A673 (cell line): ENCODE results near the gene NSD2. TPM values are rescaled to one million over a fixed set of nuclear protein-coding genes. Genes with fewer than 3 reads are reported as not detected.

Source experiments
- BruUV-seq: library from RNA; stranded (reverse); fragments of 400-500 nt; replicated peaks from 2 replicates; lab custom pipeline; 2021; lab: Mats Ljungman, UMichigan
- CTCF ChIA-PET: fragments of 300-600 bp; sonication (Branson Sonifier 250); formaldehyde crosslinking; loops from one replicate; lab custom pipeline; 2022; ENCODE audit warnings: antibody characterized with exemption; lab: Charles Lee
- POLR2A ChIA-PET: fragments of 300-600 bp; sonication (Branson Sonifier 250); formaldehyde crosslinking; loops from one replicate; lab custom pipeline; 2022; ENCODE audit warnings: antibody characterized with exemption; ENCODE audit not compliant: low non-redundant PET; lab: Charles Lee
- DNase-seq: peaks from one replicate; pipeline ENCODE4 v3.0.0-alpha.2; 2015; ENCODE audit warnings: low spot score
- H3K27ac ChIP-seq: fragments of 200-600 bp; sonication (generic); 2 replicates; pipeline ENCODE4 v1.5.1; 2016; ENCODE audit warnings: mixed run types, low read depth, mild to moderate bottlenecking, mixed read lengths, antibody characterized with exemption, low read length; ENCODE audit not compliant: poor library complexity, severe bottlenecking
- H3K27me3 ChIP-seq: fragments of 200-600 bp; sonication (generic); replicated peaks from 2 replicates; pipeline ENCODE4 v1.6.1; 2017; ENCODE audit warnings: mixed run types, low read depth, mild to moderate bottlenecking, mixed read lengths, antibody characterized with exemption, low read length; ENCODE audit not compliant: insufficient read depth, poor library complexity
- H3K36me3 ChIP-seq: fragments of 200-600 bp; sonication (generic); 2 replicates; pipeline ENCODE4 v1.6.1; 2016; ENCODE audit warnings: mixed run types, mild to moderate bottlenecking, mixed read lengths, antibody characterized with exemption, low read length; ENCODE audit not compliant: insufficient read depth, poor library complexity, severe bottlenecking
- H3K4me1 ChIP-seq: fragments of 200-600 bp; sonication (generic); 2 replicates; pipeline ENCODE4 v1.6.1; 2017; ENCODE audit warnings: mixed run types, mild to moderate bottlenecking, mixed read lengths, antibody characterized with exemption, low read length; ENCODE audit not compliant: insufficient read depth, poor library complexity, severe bottlenecking
- H3K4me3 ChIP-seq: fragments of 200-600 bp; sonication (generic); 2 replicates; pipeline ENCODE4 v1.5.1; 2016; ENCODE audit warnings: low read depth, mixed run types, mild to moderate bottlenecking, mixed read lengths, low read length; ENCODE audit not compliant: poor library complexity, severe bottlenecking
- H3K9me3 ChIP-seq: fragments of 200-600 bp; sonication (generic); 2 replicates; pipeline ENCODE4 v1.6.1; 2016; ENCODE audit warnings: mixed run types, low read depth, mild to moderate bottlenecking, mixed read lengths, antibody characterized with exemption, low read length; ENCODE audit not compliant: poor library complexity, severe bottlenecking
- EZH2 ChIP-seq: fragments of 200-600 bp; sonication (generic); IDR thresholded peaks from 2 replicates; pipeline ENCODE4 v1.6.1; 2017; ENCODE audit warnings: borderline replicate concordance, low read depth, mild to moderate bottlenecking, mixed read lengths, antibody characterized with exemption, low read length; ENCODE audit not compliant: poor library complexity, severe bottlenecking
- intact Hi-C: fragments of 100-400 bp; cut with micrococcal nuclease; formaldehyde crosslinking; loops from one replicate; pipeline ENCODE4 v1.10.0; 2022; ENCODE audit not compliant: unreplicated experiment
- total RNA-seq: library from RNA; stranded (reverse); gene quantifications from 2 replicates; pipeline ENCODE4 v1.2.3, GENCODE V29; 2021
- TF ChIP-seq, protein P1 (sequence below): fragments of 300-800, 200-600 bp; sonication (generic); conservative IDR thresholded peaks from 2 replicates; pipeline ENCODE4 v1.5.1; 2017; ENCODE audit warnings: low read depth, mild to moderate bottlenecking, antibody characterized with exemption, low read length, moderate library complexity, mixed read lengths

NSD2 gene
- total RNA-seq, 1 experiment from 2014 or later: 227 TPM

DNA sequence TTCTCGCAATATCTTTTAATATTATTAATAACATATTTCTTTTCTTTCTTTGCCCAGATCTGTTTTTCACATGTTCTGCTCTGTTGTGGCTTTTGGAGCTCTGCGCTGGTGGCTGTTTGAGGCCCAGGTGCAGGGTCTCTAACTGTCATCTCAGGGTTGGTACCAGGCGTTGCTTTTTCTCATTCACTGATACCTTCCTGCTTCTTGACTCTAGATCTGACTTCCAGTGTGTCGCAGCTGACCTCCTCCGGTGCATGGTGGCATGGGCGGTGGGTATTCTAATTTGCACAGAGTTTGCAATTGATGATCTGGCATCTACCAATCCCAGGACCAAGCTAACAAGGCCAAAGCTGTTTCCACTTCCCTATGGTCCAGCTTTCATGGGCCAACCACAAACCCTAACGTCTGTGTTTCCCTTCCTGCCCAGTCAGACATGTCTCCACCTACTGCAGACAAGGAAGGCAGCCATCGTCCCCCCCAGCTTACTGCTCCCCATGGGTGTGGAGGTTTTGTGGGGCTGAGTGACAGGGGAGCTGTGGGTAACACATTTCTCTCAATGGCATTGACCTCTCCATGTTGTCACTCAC lies 40.5 kb upstream of the NSD2 start:
- H3K27me3 ChIP-seq: no peaks in the 10 kb centered on the region
- no TSS peak for BruUV-seq
- H3K27ac ChIP-seq: no peak overlapping the region
- no peaks in the 10 kb centered on the region for H3K9me3 ChIP-seq
- no peaks in the 10 kb centered on the region for H3K4me1 ChIP-seq
- intact Hi-C loops: no loop called here
- ChIA-PET POLR2A (no interaction called here), CTCF (no interaction called here)
- no peak for DNase-seq
- TF ChIP-seq, protein P1, sequence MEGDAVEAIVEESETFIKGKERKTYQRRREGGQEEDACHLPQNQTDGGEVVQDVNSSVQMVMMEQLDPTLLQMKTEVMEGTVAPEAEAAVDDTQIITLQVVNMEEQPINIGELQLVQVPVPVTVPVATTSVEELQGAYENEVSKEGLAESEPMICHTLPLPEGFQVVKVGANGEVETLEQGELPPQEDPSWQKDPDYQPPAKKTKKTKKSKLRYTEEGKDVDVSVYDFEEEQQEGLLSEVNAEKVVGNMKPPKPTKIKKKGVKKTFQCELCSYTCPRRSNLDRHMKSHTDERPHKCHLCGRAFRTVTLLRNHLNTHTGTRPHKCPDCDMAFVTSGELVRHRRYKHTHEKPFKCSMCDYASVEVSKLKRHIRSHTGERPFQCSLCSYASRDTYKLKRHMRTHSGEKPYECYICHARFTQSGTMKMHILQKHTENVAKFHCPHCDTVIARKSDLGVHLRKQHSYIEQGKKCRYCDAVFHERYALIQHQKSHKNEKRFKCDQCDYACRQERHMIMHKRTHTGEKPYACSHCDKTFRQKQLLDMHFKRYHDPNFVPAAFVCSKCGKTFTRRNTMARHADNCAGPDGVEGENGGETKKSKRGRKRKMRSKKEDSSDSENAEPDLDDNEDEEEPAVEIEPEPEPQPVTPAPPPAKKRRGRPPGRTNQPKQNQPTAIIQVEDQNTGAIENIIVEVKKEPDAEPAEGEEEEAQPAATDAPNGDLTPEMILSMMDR: no peak
- no peak for TF ChIP-seq EZH2
- H3K36me3 ChIP-seq: peaks cover 50% of the 10 kb centered on the region
- H3K4me3 ChIP-seq: no peak overlapping the region

DNA sequence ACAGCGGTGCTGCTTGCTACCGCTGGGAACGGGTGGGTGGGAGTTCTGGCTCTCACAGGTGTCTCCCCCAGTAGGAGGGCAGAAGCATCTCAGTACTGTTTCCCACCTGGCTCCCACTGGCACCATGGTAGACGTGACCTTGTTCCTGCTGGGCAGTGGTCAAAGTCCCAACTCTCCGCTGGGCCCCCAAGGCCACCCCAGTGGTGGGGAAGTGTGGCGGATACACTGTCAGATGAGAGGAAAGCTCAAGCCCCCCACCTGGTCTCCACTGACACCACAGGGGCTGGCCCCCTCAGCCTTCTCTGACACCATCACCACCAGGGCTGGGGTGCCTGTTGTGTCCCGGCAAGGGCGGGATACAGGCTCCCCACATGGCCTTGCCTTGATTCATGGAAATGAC lies 39.9 kb upstream of the NSD2 start:
- CTCF ChIA-PET: no interaction called here
- no peak overlapping the region for H3K4me3 ChIP-seq
- no peaks in the 10 kb centered on the region for H3K9me3 ChIP-seq
- H3K4me1 ChIP-seq: no peaks in the 10 kb centered on the region
- TF ChIP-seq, protein P1: no peak
- no peak for TF ChIP-seq EZH2
- intact Hi-C loops: no loop called here
- H3K27me3 ChIP-seq: no peaks in the 10 kb centered on the region
- no TSS peak for BruUV-seq
- H3K36me3 ChIP-seq: peaks cover 54% of the 10 kb centered on the region
- no peak for DNase-seq
- H3K27ac ChIP-seq: no peak overlapping the region
- POLR2A ChIA-PET: no interaction called here

DNA sequence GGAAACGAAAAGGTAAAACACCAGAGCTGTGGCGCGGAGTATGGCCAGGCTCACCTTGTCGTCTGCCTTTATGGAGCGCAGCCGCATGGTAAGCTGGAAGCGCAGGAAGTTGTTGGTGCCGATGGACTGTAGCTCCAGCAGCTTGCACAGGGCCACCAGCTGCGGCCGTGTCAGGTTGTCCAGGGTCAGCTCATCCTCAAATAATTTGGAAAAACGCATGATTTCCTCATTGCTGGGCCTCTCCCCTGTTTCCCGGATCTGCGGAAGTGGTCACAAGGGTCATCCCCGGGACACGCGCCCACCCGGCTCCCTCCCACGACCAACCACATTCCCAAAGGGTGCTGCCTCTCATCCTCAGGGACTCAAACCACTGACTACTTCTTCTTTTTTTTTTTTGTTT lies 38.5 kb upstream of the NSD2 start:
- Histone ChIP-seq H3K9me3 (no peaks in the 10 kb centered on the region), H3K27ac (no peak overlapping the region), H3K27me3 (no peaks in the 10 kb centered on the region), H3K4me3 (no peak overlapping the region), H3K4me1 (no peaks in the 10 kb centered on the region), H3K36me3 (peaks cover 58% of the 10 kb centered on the region)
- no peak for DNase-seq
- CTCF ChIA-PET: no interaction called here
- intact Hi-C loops: no loop called here
- TF ChIP-seq, protein P1: no peak
- TF ChIP-seq EZH2: no peak
- no TSS peak for BruUV-seq
- POLR2A ChIA-PET: interaction anchor here (0.6 kb wide), 1 partner anchor 86 kb away, joined by 5 read pairs; no protein-coding TSS in a partner anchor
